ENCODE measurements around the gene HRC.

DNA sequence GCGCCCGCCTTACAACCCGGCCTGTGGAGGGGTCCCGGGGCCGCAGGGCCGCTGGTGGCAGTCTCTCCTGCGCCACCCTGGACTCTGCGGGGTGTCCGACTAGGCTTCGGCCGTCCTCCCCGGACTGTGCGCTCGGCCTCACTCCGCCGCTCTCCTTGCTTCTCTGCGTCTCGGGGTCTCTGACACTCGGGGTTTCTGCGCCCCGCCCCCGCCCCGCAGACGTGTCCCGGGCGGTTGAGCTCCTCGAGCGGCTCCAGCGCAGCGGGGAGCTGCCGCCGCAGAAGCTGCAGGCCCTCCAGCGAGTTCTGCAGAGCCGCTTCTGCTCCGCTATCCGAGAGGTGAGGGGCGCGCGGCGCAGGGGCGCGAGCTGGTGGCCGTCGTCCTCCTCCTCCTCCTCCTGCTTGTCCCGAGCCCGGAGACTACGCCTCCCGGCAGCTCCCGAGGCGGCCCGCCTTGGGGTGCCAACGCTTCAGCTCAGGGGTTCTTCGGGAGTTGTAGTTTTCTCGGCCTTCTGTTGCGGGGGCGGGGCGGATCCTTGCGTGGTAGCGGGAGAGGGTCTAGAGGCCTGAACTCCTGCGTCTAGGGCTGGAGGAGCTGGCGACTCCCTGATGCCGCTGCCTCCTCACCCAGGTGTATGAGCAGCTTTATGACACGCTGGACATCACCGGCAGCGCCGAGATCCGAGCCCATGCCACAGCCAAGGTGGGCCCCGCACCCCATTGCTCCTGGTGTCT is 40.4 kb downstream of the HRC start:
- TF ChIP-seq ZNF274 (IDR thresholded peaks at IDR 0.05; ENCODE audit: low read depth, low read length) (no peak), YY1 (IDR thresholded peaks at IDR 0.05; ENCODE audit: insufficient read depth, insufficient read length) (no peak), SUZ12 (IDR thresholded peaks at IDR 0.05; ENCODE audit: extremely low read depth, insufficient read depth, insufficient read length) (no peak)
